ENCODE results near the gene RDX.

Gene RDX

GRCh38 chr11:110296226-110297075 is at the start of gene RDX:
Gene RDX, minus strand, starts transcription at chr11:110296614. Its CDS starts 16,922 bp downstream, at chr11:110279692.
- DNase-seq (ENCODE audit: low read depth), result peak; percentile 65
- no peak for TF ChIP-seq CTCF (conservative IDR thresholded peaks at IDR 0.05; ENCODE audit: control insufficient read depth, insufficient read depth, low read depth, low read length)
- H3K4me3 ChIP-seq (ENCODE audit: control insufficient read depth, low read depth, low read length), result peak within 1 kb of the TSS; percentile 86

GRCh38 chr11:110345743-110346142 is 49.3 kb upstream of the RDX start:
- no peak for DNase-seq (ENCODE audit: low read depth)
- no peak for TF ChIP-seq CTCF (conservative IDR thresholded peaks at IDR 0.05; ENCODE audit: control insufficient read depth, insufficient read depth, low read depth, low read length)
- no peak overlapping the region for H3K4me3 ChIP-seq (ENCODE audit: control insufficient read depth, low read depth, low read length)

GRCh38 chr11:110340436-110340835 is 44.0 kb upstream of the RDX start:
- no peak for TF ChIP-seq CTCF (conservative IDR thresholded peaks at IDR 0.05; ENCODE audit: control insufficient read depth, insufficient read depth, low read depth, low read length)
- H3K4me3 ChIP-seq (ENCODE audit: control insufficient read depth, low read depth, low read length), result no peak overlapping the region
- no peak for DNase-seq (ENCODE audit: low read depth)

DNA sequence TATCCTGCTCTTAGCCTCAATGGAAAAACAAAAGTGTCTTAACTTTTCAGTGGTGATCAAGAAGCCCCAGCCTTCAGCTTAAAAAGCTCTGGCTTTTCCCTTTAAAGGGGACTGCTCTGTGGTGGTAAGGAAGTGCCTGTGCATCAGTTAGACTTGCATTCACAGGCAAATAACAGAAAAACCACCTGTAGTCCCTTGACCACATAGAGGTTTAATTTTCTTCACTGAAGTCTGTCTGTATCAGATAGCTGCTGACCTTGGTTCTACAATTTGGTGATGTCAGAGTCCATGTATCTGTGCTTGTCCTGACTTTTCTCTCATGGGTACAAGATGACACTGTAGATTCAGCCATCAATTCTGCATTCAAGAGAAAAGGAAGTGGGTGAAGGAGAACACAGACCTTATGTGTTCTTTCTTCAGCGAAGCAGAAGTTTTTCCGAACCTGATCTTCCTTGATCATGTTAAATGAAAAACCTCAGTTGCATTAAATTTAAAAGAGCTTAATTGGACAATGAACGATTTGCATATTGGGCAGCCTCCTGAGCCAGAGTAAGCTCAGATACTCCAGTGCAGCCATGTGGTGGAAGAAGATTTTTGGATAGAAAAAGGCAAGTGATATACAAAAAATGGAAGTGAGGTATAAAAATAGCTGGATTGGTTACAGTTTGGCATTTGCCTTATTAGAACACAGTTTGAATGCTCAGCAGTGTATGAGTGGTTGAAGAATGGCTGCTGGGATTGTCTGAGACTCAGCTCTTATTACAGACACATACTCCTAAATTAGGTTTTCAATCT is 43.2 kb upstream of the RDX start:
- H3K4me3 ChIP-seq (ENCODE audit: control insufficient read depth, low read depth, low read length), result no peak overlapping the region
- no peak for DNase-seq (ENCODE audit: low read depth)
- TF ChIP-seq CTCF (conservative IDR thresholded peaks at IDR 0.05; ENCODE audit: control insufficient read depth, insufficient read depth, low read depth, low read length), result no peak

- no peak for TF ChIP-seq CTCF (conservative IDR thresholded peaks at IDR 0.05; ENCODE audit: control insufficient read depth, insufficient read depth, low read depth, low read length)
- no peak overlapping the region for H3K4me3 ChIP-seq (ENCODE audit: control insufficient read depth, low read depth, low read length)
- DNase-seq (ENCODE audit: low read depth), result no peak
These were observed 42.3 kb upstream of the RDX start for GRCh38 chr11:110338684-110339083.

DNA sequence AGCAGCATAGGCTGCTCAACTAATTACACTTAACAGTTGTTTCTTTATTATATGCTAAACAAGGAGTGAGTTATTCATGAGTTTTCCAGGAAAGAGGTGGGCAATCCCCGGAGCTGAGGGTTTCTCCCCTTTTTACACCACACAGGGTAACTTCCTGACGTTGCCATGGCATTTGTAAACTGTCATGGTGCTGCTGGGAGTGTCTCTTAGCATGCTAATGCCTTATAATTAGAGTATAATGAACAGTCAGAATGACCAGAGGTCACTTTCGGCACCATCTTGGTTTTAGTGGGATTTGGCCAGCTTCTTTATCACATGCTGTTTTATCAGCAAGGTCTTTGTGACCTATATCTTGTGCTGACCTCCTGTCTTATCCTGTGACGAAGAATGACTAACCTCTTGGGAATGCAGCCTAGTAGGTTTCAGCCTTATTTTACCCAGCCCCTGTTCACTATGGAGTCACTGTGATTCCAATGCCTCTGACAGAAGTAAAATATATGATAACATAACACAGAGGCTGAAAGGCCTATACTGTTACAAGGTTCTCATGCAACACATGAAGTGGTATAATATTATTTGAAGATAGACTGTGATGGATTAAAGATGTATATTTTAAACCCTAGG is 41.3 kb upstream of the RDX start:
- no peak for TF ChIP-seq CTCF (conservative IDR thresholded peaks at IDR 0.05; ENCODE audit: control insufficient read depth, insufficient read depth, low read depth, low read length)
- no peak overlapping the region for H3K4me3 ChIP-seq (ENCODE audit: control insufficient read depth, low read depth, low read length)
- peak; percentile 12 for DNase-seq (ENCODE audit: low read depth)
